HEK293 (cell line): ENCODE measurements around the gene PRLHR.

Experiments used
- CTCF ChIA-PET: fragments of 350-600 bp; formaldehyde crosslinking; extraction: SDS; loops from one replicate; lab custom pipeline; 2021; ENCODE audit warnings: antibody characterized with exemption; lab: Yijun Ruan, JAX
- POLR2A ChIA-PET: fragments of 300-600 bp; formaldehyde crosslinking; extraction: SDS; loops from one replicate; lab custom pipeline; 2020; ENCODE audit warnings: antibody characterized with exemption, inconsistent platforms; lab: Yijun Ruan, JAX
- H3K27ac ChIP-seq: fragments of 200-500 bp; sonication (Bioruptor generic); 2 replicates; pipeline ENCODE4 v1.5.1; 2014; ENCODE audit warnings: low read depth, low read length, control low read depth, inconsistent platforms; ENCODE audit errors: extremely low read depth
- H3K36me3 ChIP-seq, 2 experiments: fragments of 200-500 bp in 1 of 2; sonication (Bioruptor generic) in 1 of 2; 1 replicate in 1 of 2; 2 replicates in 1 of 2; pipeline ENCODE4 v1.5.1; 2014 to 2017; ENCODE audit warnings: inconsistent platforms in 2 of 2, low read length in 2 of 2; ENCODE audit not compliant: control insufficient read depth in 2 of 2, insufficient read depth in 1 of 2
- H3K4me1 ChIP-seq: fragments of 200-500 bp; sonication (Bioruptor generic); 2 replicates; pipeline ENCODE4 v1.5.1; 2014; ENCODE audit warnings: mild to moderate bottlenecking, low read length, inconsistent platforms; ENCODE audit not compliant: control insufficient read depth, insufficient read depth
- H3K4me3 ChIP-seq: 2 replicates; pipeline ENCODE4 v1.5.1; 2011; ENCODE audit warnings: low read depth, mild to moderate bottlenecking, control low read depth, low read length, moderate library complexity
- H3K9me3 ChIP-seq: fragments of 200-500 bp; sonication (Bioruptor generic); 2 replicates; pipeline ENCODE4 v1.5.1; 2014; ENCODE audit warnings: low read depth, low read length, inconsistent platforms; ENCODE audit not compliant: control insufficient read depth, insufficient read depth
- GLI2 ChIP-seq: fragments of 450-650 bp; formaldehyde crosslinking; IDR thresholded peaks from 2 replicates; pipeline ENCODE4; 2017; ENCODE audit warnings: missing biosample characterization, missing genetic modification characterization, low read depth, borderline replicate concordance
- KLF9 ChIP-seq: fragments of 450-650 bp; formaldehyde crosslinking; IDR thresholded peaks from 2 replicates; pipeline ENCODE4 v1.5.1; 2016; ENCODE audit warnings: missing biosample characterization, missing genetic modification characterization, low read depth
- MEIS1 ChIP-seq: sonication (generic); formaldehyde crosslinking; IDR thresholded peaks from 2 replicates; pipeline ENCODE4 v1.8.1; 2022; ENCODE audit warnings: missing genetic modification reagents, mild to moderate bottlenecking, borderline replicate concordance
- MYNN ChIP-seq: fragments of 450-650 bp; formaldehyde crosslinking; IDR thresholded peaks from 2 replicates; pipeline ENCODE4 v1.5.1; 2016; ENCODE audit warnings: missing biosample characterization, missing genetic modification characterization, borderline replicate concordance
- MZF1 ChIP-seq: fragments of 450-650 bp; formaldehyde crosslinking; IDR thresholded peaks from 2 replicates; pipeline ENCODE4 v1.5.1; 2017; ENCODE audit warnings: missing biosample characterization, missing genetic modification characterization, borderline replicate concordance
- OSR2 ChIP-seq: fragments of 450-650 bp; formaldehyde crosslinking; IDR thresholded peaks from 2 replicates; pipeline ENCODE4 v1.5.1; 2016; ENCODE audit warnings: missing biosample characterization, missing genetic modification characterization
- SP3 ChIP-seq: fragments of 450-650 bp; formaldehyde crosslinking; IDR thresholded peaks from 2 replicates; pipeline ENCODE4 v1.5.1; 2016; ENCODE audit warnings: missing biosample characterization, missing genetic modification characterization
- YY1 ChIP-seq: fragments of 450-650 bp; formaldehyde crosslinking; IDR thresholded peaks from 2 replicates; pipeline ENCODE4 v1.5.1; 2018; ENCODE audit warnings: missing biosample characterization, missing genetic modification characterization
- ZIC2 ChIP-seq: fragments of 450-650 bp; formaldehyde crosslinking; IDR thresholded peaks from 2 replicates; pipeline ENCODE4 v1.5.1; 2016; ENCODE audit warnings: missing biosample characterization, missing genetic modification characterization
- ZNF133 ChIP-seq: fragments of 450-650 bp; formaldehyde crosslinking; IDR thresholded peaks from 2 replicates; pipeline ENCODE4 v1.5.1; 2016; ENCODE audit warnings: missing biosample characterization, missing genetic modification characterization
- ZNF239 ChIP-seq: fragments of 450-650 bp; formaldehyde crosslinking; IDR thresholded peaks from 2 replicates; pipeline ENCODE4 v1.5.1; 2016; ENCODE audit warnings: missing biosample characterization, missing genetic modification characterization
- ZNF335 ChIP-seq: fragments of 450-650 bp; formaldehyde crosslinking; conservative IDR thresholded peaks from 2 replicates; pipeline ENCODE4 v1.5.1; 2016; ENCODE audit warnings: missing biosample characterization, missing genetic modification characterization
- ZNF426 ChIP-seq: fragments of 450-650 bp; formaldehyde crosslinking; IDR thresholded peaks from 2 replicates; pipeline ENCODE4 v1.5.1; 2017; ENCODE audit warnings: missing biosample characterization, missing genetic modification characterization, mild to moderate bottlenecking, inconsistent platforms, moderate library complexity
- ZNF529 ChIP-seq: fragments of 450-650 bp; formaldehyde crosslinking; IDR thresholded peaks from 2 replicates; pipeline ENCODE4 v1.5.1; 2017; ENCODE audit warnings: missing genetic modification characterization, missing biosample characterization; ENCODE audit not compliant: insufficient replicate concordance
- ZNF530 ChIP-seq: fragments of 450-650 bp; formaldehyde crosslinking; IDR thresholded peaks from 2 replicates; pipeline ENCODE4 v1.5.1; 2016; ENCODE audit warnings: low read depth, missing biosample characterization, missing genetic modification characterization
- ZNF610 ChIP-seq: fragments of 450-650 bp; formaldehyde crosslinking; IDR thresholded peaks from 2 replicates; pipeline ENCODE4 v1.5.1; 2016; ENCODE audit warnings: missing biosample characterization, missing genetic modification characterization, borderline replicate concordance
- TF ChIP-seq, protein P1 (sequence below): sonication (generic); formaldehyde crosslinking; IDR thresholded peaks from 2 replicates; pipeline ENCODE4 v1.8.1; 2022; ENCODE audit warnings: mild to moderate bottlenecking, moderate library complexity, missing genetic modification reagents
- TF ChIP-seq, protein P2 (sequence below): fragments of 450-650 bp; formaldehyde crosslinking; IDR thresholded peaks from 2 replicates; pipeline ENCODE4 v1.5.1; 2017; ENCODE audit warnings: missing biosample characterization, mild to moderate bottlenecking, missing genetic modification characterization, moderate library complexity
- TF ChIP-seq, protein P3 (sequence below): fragments of 450-650 bp; formaldehyde crosslinking; IDR thresholded peaks from 2 replicates; pipeline ENCODE4 v1.5.1; 2017; ENCODE audit warnings: missing biosample characterization, missing genetic modification characterization
- TF ChIP-seq, protein P4 (sequence below): fragments of 450-650 bp; formaldehyde crosslinking; IDR thresholded peaks from 2 replicates; pipeline ENCODE4 v1.5.1; 2016; ENCODE audit warnings: missing biosample characterization, missing genetic modification characterization
- TF ChIP-seq, protein P5 (sequence below): fragments of 450-650 bp; formaldehyde crosslinking; IDR thresholded peaks from 2 replicates; pipeline ENCODE4 v1.5.1; 2017; ENCODE audit warnings: missing biosample characterization, missing genetic modification characterization

Gene PRLHR

DNA sequence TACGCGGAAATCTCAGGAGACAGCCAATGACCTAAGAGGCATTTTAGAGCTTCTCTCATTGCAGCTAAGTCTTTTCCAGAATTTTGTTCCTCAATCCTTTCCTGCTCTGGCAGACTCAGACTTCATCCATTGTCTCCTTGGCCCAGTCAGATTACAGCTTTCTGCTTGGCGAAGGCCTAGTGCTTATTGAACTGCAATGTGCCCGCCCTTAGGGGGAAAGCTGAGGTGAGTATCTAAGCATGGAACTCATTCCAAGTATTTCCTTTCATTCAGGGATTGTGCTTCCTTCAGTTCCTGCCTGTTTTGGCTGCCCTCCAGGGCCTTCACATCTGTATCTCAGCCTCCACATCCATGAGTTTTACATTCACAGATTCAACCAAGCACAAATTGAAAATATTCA lies 37.5 kb downstream of the PRLHR start:
- H3K9me3 ChIP-seq: no peaks in the 10 kb centered on the region
- CTCF ChIA-PET: interaction anchor here (0.7 kb wide), 1 partner anchor 273 kb away, joined by 3 read pairs; no protein-coding TSS in a partner anchor
- H3K27ac ChIP-seq: no peak overlapping the region
- H3K4me3 ChIP-seq: no peak overlapping the region
- TF ChIP-seq, protein P1, sequence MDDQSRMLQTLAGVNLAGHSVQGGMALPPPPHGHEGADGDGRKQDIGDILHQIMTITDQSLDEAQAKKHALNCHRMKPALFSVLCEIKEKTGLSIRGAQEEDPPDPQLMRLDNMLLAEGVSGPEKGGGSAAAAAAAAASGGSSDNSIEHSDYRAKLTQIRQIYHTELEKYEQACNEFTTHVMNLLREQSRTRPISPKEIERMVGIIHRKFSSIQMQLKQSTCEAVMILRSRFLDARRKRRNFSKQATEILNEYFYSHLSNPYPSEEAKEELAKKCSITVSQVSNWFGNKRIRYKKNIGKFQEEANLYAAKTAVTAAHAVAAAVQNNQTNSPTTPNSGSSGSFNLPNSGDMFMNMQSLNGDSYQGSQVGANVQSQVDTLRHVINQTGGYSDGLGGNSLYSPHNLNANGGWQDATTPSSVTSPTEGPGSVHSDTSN (CRISPR knock-in tag): no peak
- no peak for TF ChIP-seq ZIC2 (tag by site-specific recombination)
- no peak for TF ChIP-seq ZNF239 (tag by site-specific recombination)
- TF ChIP-seq, protein P2, sequence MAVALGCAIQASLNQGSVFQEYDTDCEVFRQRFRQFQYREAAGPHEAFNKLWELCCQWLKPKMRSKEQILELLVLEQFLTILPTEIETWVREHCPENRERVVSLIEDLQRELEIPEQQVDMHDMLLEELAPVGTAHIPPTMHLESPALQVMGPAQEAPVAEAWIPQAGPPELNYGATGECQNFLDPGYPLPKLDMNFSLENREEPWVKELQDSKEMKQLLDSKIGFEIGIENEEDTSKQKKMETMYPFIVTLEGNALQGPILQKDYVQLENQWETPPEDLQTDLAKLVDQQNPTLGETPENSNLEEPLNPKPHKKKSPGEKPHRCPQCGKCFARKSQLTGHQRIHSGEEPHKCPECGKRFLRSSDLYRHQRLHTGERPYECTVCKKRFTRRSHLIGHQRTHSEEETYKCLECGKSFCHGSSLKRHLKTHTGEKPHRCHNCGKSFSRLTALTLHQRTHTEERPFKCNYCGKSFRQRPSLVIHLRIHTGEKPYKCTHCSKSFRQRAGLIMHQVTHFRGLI (tag by site-specific recombination): no peak
- TF ChIP-seq, all 188 proteins: peak for 0
- H3K4me1 ChIP-seq: no peaks in the 10 kb centered on the region
- POLR2A ChIA-PET: interaction anchor here (0.5 kb wide), 1 partner anchor 313 kb away, joined by 3 read pairs; no protein-coding TSS in a partner anchor
- H3K36me3 ChIP-seq: no peaks in the 10 kb centered on the region

DNA sequence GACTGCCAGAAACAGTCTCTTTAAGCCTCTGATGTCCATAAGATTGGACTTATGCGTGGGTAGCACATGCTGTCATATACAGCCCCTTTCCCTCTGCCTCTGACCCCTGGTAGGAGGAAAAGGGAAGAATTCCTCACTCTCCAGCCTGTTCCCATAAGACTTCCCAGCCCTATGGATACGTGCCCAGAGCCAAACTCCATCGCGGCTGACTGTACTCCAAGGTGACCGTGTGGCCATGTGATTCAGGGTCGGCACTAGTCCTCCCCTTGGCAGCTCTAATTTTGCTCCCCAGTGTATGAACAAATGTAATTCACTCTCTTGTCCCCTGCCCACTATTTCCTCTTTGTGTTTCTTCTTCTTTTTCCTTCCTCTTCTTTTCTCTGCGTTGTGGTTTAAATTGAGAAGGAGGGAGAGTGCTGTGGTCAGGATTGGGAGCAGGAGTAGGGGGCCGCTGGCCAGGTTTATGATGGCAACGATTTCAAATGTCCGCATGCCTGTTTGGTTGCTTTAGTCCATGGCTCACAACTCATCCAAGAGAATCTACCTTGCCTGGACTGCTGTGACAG lies 43.8 kb downstream of the PRLHR start:
- ChIA-PET POLR2A (no interaction called here), CTCF (no interaction called here)
- no peak overlapping the region for H3K4me3 ChIP-seq
- TF ChIP-seq, protein P3, sequence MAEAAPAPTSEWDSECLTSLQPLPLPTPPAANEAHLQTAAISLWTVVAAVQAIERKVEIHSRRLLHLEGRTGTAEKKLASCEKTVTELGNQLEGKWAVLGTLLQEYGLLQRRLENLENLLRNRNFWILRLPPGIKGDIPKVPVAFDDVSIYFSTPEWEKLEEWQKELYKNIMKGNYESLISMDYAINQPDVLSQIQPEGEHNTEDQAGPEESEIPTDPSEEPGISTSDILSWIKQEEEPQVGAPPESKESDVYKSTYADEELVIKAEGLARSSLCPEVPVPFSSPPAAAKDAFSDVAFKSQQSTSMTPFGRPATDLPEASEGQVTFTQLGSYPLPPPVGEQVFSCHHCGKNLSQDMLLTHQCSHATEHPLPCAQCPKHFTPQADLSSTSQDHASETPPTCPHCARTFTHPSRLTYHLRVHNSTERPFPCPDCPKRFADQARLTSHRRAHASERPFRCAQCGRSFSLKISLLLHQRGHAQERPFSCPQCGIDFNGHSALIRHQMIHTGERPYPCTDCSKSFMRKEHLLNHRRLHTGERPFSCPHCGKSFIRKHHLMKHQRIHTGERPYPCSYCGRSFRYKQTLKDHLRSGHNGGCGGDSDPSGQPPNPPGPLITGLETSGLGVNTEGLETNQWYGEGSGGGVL (tag by site-specific recombination): no peak
- TF ChIP-seq OSR2 (tag by site-specific recombination): no peak
- TF ChIP-seq ZNF529 (tag by site-specific recombination): no peak
- no peak for TF ChIP-seq MYNN (tag by site-specific recombination)
- TF ChIP-seq ZNF610 (tag by site-specific recombination): no peak
- no peak for TF ChIP-seq SP3 (tag by site-specific recombination)
- no peak for TF ChIP-seq ZNF426 (tag by site-specific recombination)
- no peak for TF ChIP-seq KLF9 (tag by site-specific recombination)
- TF ChIP-seq YY1 (tag by site-specific recombination): no peak
- no peak for TF ChIP-seq GLI2 (tag by site-specific recombination)
- TF ChIP-seq ZNF335: no peak
- no peak for TF ChIP-seq MEIS1 (CRISPR knock-in tag)
- no peak for TF ChIP-seq ZNF530
- no peak for TF ChIP-seq MZF1
- TF ChIP-seq, protein P4, sequence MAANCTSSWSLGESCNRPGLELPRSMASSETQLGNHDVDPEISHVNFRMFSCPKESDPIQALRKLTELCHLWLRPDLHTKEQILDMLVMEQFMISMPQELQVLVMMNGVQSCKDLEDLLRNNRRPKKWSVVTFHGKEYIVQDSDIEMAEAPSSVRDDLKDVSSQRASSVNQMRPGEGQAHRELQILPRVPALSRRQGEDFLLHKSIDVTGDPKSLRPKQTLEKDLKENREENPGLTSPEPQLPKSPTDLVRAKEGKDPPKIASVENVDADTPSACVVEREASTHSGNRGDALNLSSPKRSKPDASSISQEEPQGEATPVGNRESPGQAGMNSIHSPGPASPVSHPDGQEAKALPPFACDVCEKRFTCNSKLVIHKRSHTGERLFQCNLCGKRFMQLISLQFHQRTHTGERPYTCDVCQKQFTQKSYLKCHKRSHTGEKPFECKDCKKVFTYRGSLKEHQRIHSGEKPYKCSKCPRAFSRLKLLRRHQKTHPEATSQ: no peak
- TF ChIP-seq, protein P5, sequence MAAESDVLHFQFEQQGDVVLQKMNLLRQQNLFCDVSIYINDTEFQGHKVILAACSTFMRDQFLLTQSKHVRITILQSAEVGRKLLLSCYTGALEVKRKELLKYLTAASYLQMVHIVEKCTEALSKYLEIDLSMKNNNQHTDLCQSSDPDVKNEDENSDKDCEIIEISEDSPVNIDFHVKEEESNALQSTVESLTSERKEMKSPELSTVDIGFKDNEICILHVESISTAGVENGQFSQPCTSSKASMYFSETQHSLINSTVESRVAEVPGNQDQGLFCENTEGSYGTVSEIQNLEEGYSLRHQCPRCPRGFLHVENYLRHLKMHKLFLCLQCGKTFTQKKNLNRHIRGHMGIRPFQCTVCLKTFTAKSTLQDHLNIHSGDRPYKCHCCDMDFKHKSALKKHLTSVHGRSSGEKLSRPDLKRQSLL (tag by site-specific recombination): no peak
- TF ChIP-seq ZNF133 (tag by site-specific recombination): no peak
- H3K9me3 ChIP-seq: no peaks in the 10 kb centered on the region
- no peaks in the 10 kb centered on the region for H3K4me1 ChIP-seq
- no peak overlapping the region for H3K27ac ChIP-seq
- no peaks in the 10 kb centered on the region for H3K36me3 ChIP-seq
